Activated naive CD8-positive, alpha-beta T cell (primary cell): ENCODE measurements around the gene WNK4.
"Not testable (repeated sequence)": the region's sequence is repeated elsewhere in the genome, so short reads cannot be mapped to it uniquely, and the experiment has no call there.

Experiments
- H3K27ac Mint-ChIP-seq: one replicate; pipeline ENCODE4 v1.8.0; 2021; ENCODE audit warnings: mixed read lengths
- H3K27me3 Mint-ChIP-seq: one replicate; pipeline ENCODE4 v1.8.0; 2021; ENCODE audit warnings: mixed read lengths
- H3K36me3 Mint-ChIP-seq: one replicate; pipeline ENCODE4 v1.8.0; 2021; ENCODE audit warnings: mixed read lengths
- H3K4me1 Mint-ChIP-seq: one replicate; pipeline ENCODE4 v1.8.0; 2021; ENCODE audit warnings: low read depth, mixed read lengths
- H3K4me3 Mint-ChIP-seq: one replicate; pipeline ENCODE4 v1.8.0; 2021; ENCODE audit warnings: mild to moderate bottlenecking, mixed read lengths
- H3K9me3 Mint-ChIP-seq: one replicate; pipeline ENCODE4 v1.8.0; 2021; ENCODE audit warnings: low read depth, mixed read lengths

The WNK4 gene

GRCh38 chr17:42760652-42761581 lies 19.5 kb upstream of the WNK4 start, which contains the start of gene RAMP2:
Gene RAMP2, plus strand, starts transcription at chr17:42761227. Its CDS starts 35 bp downstream, at chr17:42761262.
- Mint-ChIP-seq H3K27me3 (peaks cover 44% of the 10 kb centered on the region), H3K4me1 (peaks cover 4% of the 10 kb centered on the region), H3K36me3 (peaks cover 3% of the 10 kb centered on the region), H3K27ac (no peak within 1 kb of the TSS), H3K4me3 (peak within 1 kb of the TSS; percentile 70), H3K9me3 (no peaks in the 10 kb centered on the region)

GRCh38 chr17:42761638-42762037 lies 18.8 kb upstream of the WNK4 start:
- H3K36me3 Mint-ChIP-seq, result peaks cover 3% of the 10 kb centered on the region
- H3K27me3 Mint-ChIP-seq, result peaks cover 40% of the 10 kb centered on the region
- H3K9me3 Mint-ChIP-seq, result no peaks in the 10 kb centered on the region
- peak overlapping the region; percentile 52 for H3K4me3 Mint-ChIP-seq
- H3K27ac Mint-ChIP-seq, result no peak overlapping the region
- H3K4me1 Mint-ChIP-seq, result peaks cover 4% of the 10 kb centered on the region

- Mint-ChIP-seq H3K9me3 (no peaks in the 10 kb centered on the region), H3K4me1 (no peaks in the 10 kb centered on the region), H3K4me3 (no peak overlapping the region), H3K36me3 (peaks cover 3% of the 10 kb centered on the region), H3K27ac (no peak overlapping the region), H3K27me3 (peaks cover 26% of the 10 kb centered on the region)
These were observed 14.3 kb upstream of the WNK4 start for GRCh38 chr17:42766124-42766523.

- Mint-ChIP-seq H3K36me3 (peaks cover 3% of the 10 kb centered on the region), H3K4me3 (no peak overlapping the region), H3K27me3 (peaks cover 17% of the 10 kb centered on the region)
These were observed 12.9 kb upstream of the WNK4 start for GRCh38 chr17:42767512-42767911.

GRCh38 chr17:42768006-42768405 lies 12.4 kb upstream of the WNK4 start:
- H3K27ac Mint-ChIP-seq, H3K4me1 Mint-ChIP-seq, H3K9me3 Mint-ChIP-seq, H3K4me3 Mint-ChIP-seq, H3K36me3 Mint-ChIP-seq: not testable (repeated sequence)
- peaks cover 15% of the 10 kb centered on the region for H3K27me3 Mint-ChIP-seq

More at GRCh38 chr17:42767512-42767911, 12.9 kb upstream of the WNK4 start:
- Mint-ChIP-seq H3K9me3 (no peaks in the 10 kb centered on the region), H3K4me1 (peaks cover 6% of the 10 kb centered on the region), H3K27ac (no peak overlapping the region)

GRCh38 chr17:42769964-42770363 lies 10.4 kb upstream of the WNK4 start:
- H3K36me3 Mint-ChIP-seq, H3K27me3 Mint-ChIP-seq: not testable (repeated sequence)
- H3K4me1 Mint-ChIP-seq, result peaks cover 21% of the 10 kb centered on the region

GRCh38 chr17:42772945-42773289 lies 7.5 kb upstream of the WNK4 start:
- H3K4me1 Mint-ChIP-seq, result peaks cover 21% of the 10 kb centered on the region
- peak overlapping the region; percentile 99 for H3K4me3 Mint-ChIP-seq
- peaks cover 4% of the 10 kb centered on the region for H3K36me3 Mint-ChIP-seq
- no peaks in the 10 kb centered on the region for H3K27me3 Mint-ChIP-seq
- H3K9me3 Mint-ChIP-seq, result no peaks in the 10 kb centered on the region
- peak overlapping the region; percentile 97 for H3K27ac Mint-ChIP-seq

More at GRCh38 chr17:42769964-42770363, 10.4 kb upstream of the WNK4 start:
- H3K27ac Mint-ChIP-seq, H3K4me3 Mint-ChIP-seq, H3K9me3 Mint-ChIP-seq: not testable (repeated sequence)

- Mint-ChIP-seq H3K27ac (peak within 1 kb of the TSS; percentile 97), H3K27me3 (no peaks in the 10 kb centered on the region)
These were observed 6.9 kb upstream of the WNK4 start, which contains the start of gene VPS25 for GRCh38 chr17:42773290-42774035. Gene VPS25, plus strand, starts transcription at chr17:42773449. Its CDS starts 27 bp downstream, at chr17:42773476.

GRCh38 chr17:42774066-42774745 lies 6.2 kb upstream of the WNK4 start:
- Mint-ChIP-seq H3K27ac (peak overlapping the region; percentile 97), H3K4me1 (peaks cover 21% of the 10 kb centered on the region), H3K9me3 (no peaks in the 10 kb centered on the region), H3K4me3 (peak overlapping the region; percentile 99), H3K36me3 (peaks cover 9% of the 10 kb centered on the region), H3K27me3 (no peaks in the 10 kb centered on the region)

More at GRCh38 chr17:42773290-42774035, 6.9 kb upstream of the WNK4 start, which contains the start of gene VPS25:
- peaks cover 8% of the 10 kb centered on the region for H3K36me3 Mint-ChIP-seq
- H3K4me3 Mint-ChIP-seq, result peak within 1 kb of the TSS; percentile 99
- no peaks in the 10 kb centered on the region for H3K9me3 Mint-ChIP-seq
- H3K4me1 Mint-ChIP-seq, result peaks cover 21% of the 10 kb centered on the region

GRCh38 chr17:42775534-42776098 lies 4.8 kb upstream of the WNK4 start:
- no peaks in the 10 kb centered on the region for H3K27me3 Mint-ChIP-seq
- H3K4me1 Mint-ChIP-seq, result peaks cover 21% of the 10 kb centered on the region
- H3K27ac Mint-ChIP-seq, result no peak overlapping the region
- peaks cover 11% of the 10 kb centered on the region for H3K36me3 Mint-ChIP-seq
- peak overlapping the region; percentile 99 for H3K4me3 Mint-ChIP-seq
- H3K9me3 Mint-ChIP-seq, result no peaks in the 10 kb centered on the region

GRCh38 chr17:42778570-42778969 lies 1.8 kb upstream of the WNK4 start:
- H3K4me3 Mint-ChIP-seq, result no peak overlapping the region
- H3K27me3 Mint-ChIP-seq, result peaks cover 12% of the 10 kb centered on the region
- H3K9me3 Mint-ChIP-seq, result no peaks in the 10 kb centered on the region
- H3K4me1 Mint-ChIP-seq, result peaks cover 21% of the 10 kb centered on the region
- peaks cover 11% of the 10 kb centered on the region for H3K36me3 Mint-ChIP-seq
- no peak overlapping the region for H3K27ac Mint-ChIP-seq

- Mint-ChIP-seq H3K27me3 (peaks cover 14% of the 10 kb centered on the region), H3K4me3 (no peak overlapping the region)
These were observed 990 bp upstream of the WNK4 start for GRCh38 chr17:42779304-42779935.

GRCh38 chr17:42780851-42781638 lies 635 bp downstream of the WNK4 start:
- Mint-ChIP-seq H3K27me3 (peaks cover 25% of the 10 kb centered on the region), H3K27ac (no peak overlapping the region), H3K4me1 (peaks cover 30% of the 10 kb centered on the region), H3K4me3 (peak overlapping the region; percentile 46), H3K36me3 (peaks cover 11% of the 10 kb centered on the region), H3K9me3 (no peaks in the 10 kb centered on the region)

More at GRCh38 chr17:42779304-42779935, 990 bp upstream of the WNK4 start:
- Mint-ChIP-seq H3K27ac (no peak overlapping the region), H3K4me1 (peaks cover 20% of the 10 kb centered on the region), H3K36me3 (peaks cover 11% of the 10 kb centered on the region), H3K9me3 (no peaks in the 10 kb centered on the region)
